Measurements from ENCODE around the gene ZNF366.

- TF ChIP-seq CTCF (IDR thresholded peaks at IDR 0.05) (no peak), POLR2AphosphoS5 (IDR thresholded peaks at IDR 0.05) (no peak)
These were observed 68.0 kb downstream of the ZNF366 start for GRCh38 chr5:72439192-72439591.
